Colon (tissue), 2 donors: ENCODE measurements around the gene PGLYRP4.

Experiments used
- FAIRE-seq: peaks from 2 replicates; lab custom pipeline; 2012; peaks lifted over from hg19 to GRCh38; lab: Jason Lieb, UNC
- donor health status: control.
- donor health status: control.

PGLYRP4 gene

DNA sequence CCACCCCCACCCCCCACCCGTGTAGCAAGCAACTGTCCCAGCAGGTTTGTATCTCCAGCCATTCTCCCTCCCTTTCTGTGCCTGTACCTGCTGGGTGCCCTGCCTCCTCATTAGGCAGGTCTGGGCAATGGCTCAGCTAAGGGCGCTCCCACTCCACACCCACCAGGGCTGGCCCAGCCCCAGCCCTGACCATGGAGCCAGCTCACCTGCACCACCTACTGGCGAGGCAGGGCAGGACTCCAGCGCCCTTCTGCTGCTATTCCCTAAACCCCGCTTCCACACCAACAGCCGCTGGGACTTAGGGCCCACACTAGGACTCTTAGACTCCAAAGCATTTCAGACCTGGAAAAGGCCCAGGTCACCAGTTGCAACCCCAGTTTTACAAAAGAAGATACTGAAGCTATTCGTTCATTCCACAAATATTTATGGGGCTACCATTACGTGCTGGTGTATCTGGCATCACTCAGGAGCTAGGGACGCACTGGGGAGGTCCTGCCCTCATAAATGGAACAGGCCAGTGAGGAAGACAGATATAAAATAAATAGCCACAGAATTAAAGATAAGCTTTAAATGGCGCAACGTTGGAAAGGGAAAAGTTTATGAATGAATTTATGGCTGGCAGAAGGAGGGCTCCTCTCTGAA is 59.9 kb downstream of the PGLYRP4 start:
- no peak for FAIRE-seq
